Activated CD8-positive, alpha-beta T cell treated with anti-CD3 and anti-CD28 coated beads, Interleukin-2, amount 10 ng/mL, durations not matched to agents 7 days and 5 days (primary cell): ENCODE data around the gene ALX3. TPM values are rescaled to one million over a fixed set of nuclear protein-coding genes. Genes with fewer than 3 reads are reported as not detected.
A peak's percentile ranks its signal among the peaks of the same experiment; 100 is the strongest.

Experiments
- ATAC-seq: fragments of 150-1000 bp; cut with Tn5 transposase; one replicate; pipeline ENCODE4 v1.10.0; 2021; ENCODE audit warnings: moderate library complexity
- CTCF ChIA-PET: fragments of 350-600 bp; sonication (Branson Sonifier 250); formaldehyde crosslinking; loops from one replicate; lab custom pipeline; 2021; ENCODE audit warnings: antibody characterized with exemption; lab: Charles Lee
- POLR2A ChIA-PET: fragments of 350-600 bp; sonication (Branson Sonifier 250); formaldehyde crosslinking; loops from one replicate; lab custom pipeline; 2021; ENCODE audit warnings: antibody characterized with exemption; lab: Charles Lee
- DNase-seq: peaks from one replicate; pipeline ENCODE4 v3.0.0-alpha.2; 2020
- H3K27ac Mint-ChIP-seq: one replicate; pipeline ENCODE4 v1.8.0; 2021; ENCODE audit warnings: mild to moderate bottlenecking, mixed read lengths
- H3K27me3 Mint-ChIP-seq: one replicate; pipeline ENCODE4 v1.8.0; 2021; ENCODE audit warnings: low read depth, mixed read lengths
- H3K36me3 Mint-ChIP-seq: one replicate; pipeline ENCODE4 v1.8.0; 2021; ENCODE audit warnings: low read depth, mixed read lengths
- H3K4me1 Mint-ChIP-seq: one replicate; pipeline ENCODE4 v1.8.0; 2021; ENCODE audit warnings: low read depth, mixed read lengths
- H3K4me3 Mint-ChIP-seq: one replicate; pipeline ENCODE4 v1.8.0; 2021; ENCODE audit warnings: mild to moderate bottlenecking, mixed read lengths
- H3K9me3 Mint-ChIP-seq: one replicate; pipeline ENCODE4 v1.8.0; 2022; ENCODE audit warnings: mixed read lengths; ENCODE audit not compliant: insufficient read depth
- total RNA-seq, 2 experiments: library from RNA; stranded (reverse); gene quantifications; one replicate each; pipeline ENCODE4 v1.2.3, GENCODE V29; 2021

Gene ALX3
- total RNA-seq, 2 experiments from 2014 or later = not detected

- CTCF ChIA-PET = interaction anchor here (2.1 to 2.8 kb wide), 2 partner anchors 20 to 44 kb away, joined by 12 to 14 read pairs; no protein-coding TSS in a partner anchor
- Mint-ChIP-seq H3K36me3 (peaks cover 10% of the 10 kb centered on the region), H3K27ac (no peak overlapping the region), H3K4me1 (peaks cover 7% of the 10 kb centered on the region), H3K27me3 (peaks cover 7% of the 10 kb centered on the region), H3K9me3 (no peaks in the 10 kb centered on the region), H3K4me3 (no peak overlapping the region)
- DNase-seq (no peak), ATAC-seq (no peak)
- POLR2A ChIA-PET = no interaction called here
These were observed 9.1 kb downstream of the ALX3 start for GRCh38 chr1:110061341-110061740.

GRCh38 chr1:110060662-110061060 lies 9.8 kb downstream of the ALX3 start:
- no peak overlapping the region for H3K4me3 Mint-ChIP-seq
- CTCF ChIA-PET = interaction anchor here (0.6 to 3.4 kb wide), 25 partner anchors 8 to 420 kb away, joined by 3 to 41 read pairs (median 4); partner anchors contain the start of genes AHCYL1 and STRIP1

GRCh38 chr1:110060034-110060661 lies 10.3 kb downstream of the ALX3 start:
- Mint-ChIP-seq H3K36me3 (peaks cover 17% of the 10 kb centered on the region), H3K27ac (no peak overlapping the region), H3K27me3 (peaks cover 2% of the 10 kb centered on the region), H3K4me1 (peaks cover 7% of the 10 kb centered on the region), H3K9me3 (no peaks in the 10 kb centered on the region), H3K4me3 (no peak overlapping the region)
- CTCF ChIA-PET = interaction anchor here (0.6 to 3.4 kb wide), 29 partner anchors 9 to 420 kb away, joined by 3 to 41 read pairs (median 4); partner anchors contain the start of genes AHCYL1 and STRIP1
- peak; percentile 74 for ATAC-seq
- POLR2A ChIA-PET = interaction anchor here (0.8 kb wide), 1 partner anchor 26 kb away, joined by 3 read pairs; the partner anchor contains the start of gene STRIP1
- peak; percentile 80 for DNase-seq

More at GRCh38 chr1:110060662-110061060, 9.8 kb downstream of the ALX3 start:
- Mint-ChIP-seq H3K9me3 (no peaks in the 10 kb centered on the region), H3K4me1 (peaks cover 7% of the 10 kb centered on the region), H3K27me3 (peaks cover 2% of the 10 kb centered on the region), H3K36me3 (peaks cover 13% of the 10 kb centered on the region), H3K27ac (no peak overlapping the region)
- POLR2A ChIA-PET = no interaction called here
- ATAC-seq = no peak
- no peak for DNase-seq

GRCh38 chr1:110059133-110059863 lies 11.2 kb downstream of the ALX3 start:
- ATAC-seq (no peak), DNase-seq (no peak)
- H3K9me3 Mint-ChIP-seq = no peaks in the 10 kb centered on the region
- H3K4me3 Mint-ChIP-seq = no peak overlapping the region
- ChIA-PET POLR2A (interaction anchor here (0.8 kb wide), 1 partner anchor 25 kb away, joined by 3 read pairs; the partner anchor contains the start of gene STRIP1), CTCF (interaction anchor here (0.7 to 3.4 kb wide), 22 partner anchors 9 to 419 kb away, joined by 3 to 41 read pairs (median 4); partner anchors contain the start of gene STRIP1)
- peaks cover 19% of the 10 kb centered on the region for H3K36me3 Mint-ChIP-seq
- H3K27me3 Mint-ChIP-seq = no peaks in the 10 kb centered on the region
- H3K4me1 Mint-ChIP-seq = peaks cover 7% of the 10 kb centered on the region
- H3K27ac Mint-ChIP-seq = no peak overlapping the region

- ATAC-seq (no peak), DNase-seq (no peak)
- POLR2A ChIA-PET = no interaction called here
- Mint-ChIP-seq H3K9me3 (no peaks in the 10 kb centered on the region), H3K27me3 (no peaks in the 10 kb centered on the region), H3K4me1 (peaks cover 7% of the 10 kb centered on the region), H3K4me3 (no peak overlapping the region), H3K27ac (no peak overlapping the region), H3K36me3 (peaks cover 26% of the 10 kb centered on the region)
- CTCF ChIA-PET = interaction anchor here (1.3 to 3.4 kb wide), 3 partner anchors 13 to 46 kb away, joined by 5 to 41 read pairs (median 6); partner anchors contain the start of gene STRIP1
These were observed 11.9 kb downstream of the ALX3 start for GRCh38 chr1:110058591-110058990.

GRCh38 chr1:110057963-110058518 lies 12.4 kb downstream of the ALX3 start:
- ATAC-seq = no peak
- H3K36me3 Mint-ChIP-seq = peaks cover 30% of the 10 kb centered on the region
- ChIA-PET CTCF (interaction anchor here (1.4 to 3.4 kb wide), 3 partner anchors 21 to 47 kb away, joined by 3 to 41 read pairs (median 6); partner anchors contain the start of gene STRIP1), POLR2A (no interaction called here)
- no peak overlapping the region for H3K27ac Mint-ChIP-seq
- peaks cover 7% of the 10 kb centered on the region for H3K4me1 Mint-ChIP-seq
- H3K9me3 Mint-ChIP-seq = no peaks in the 10 kb centered on the region
- no peaks in the 10 kb centered on the region for H3K27me3 Mint-ChIP-seq
- DNase-seq = no peak
- no peak overlapping the region for H3K4me3 Mint-ChIP-seq

GRCh38 chr1:110056776-110057175 lies 13.7 kb downstream of the ALX3 start:
- Mint-ChIP-seq H3K27ac (no peak overlapping the region), H3K27me3 (no peaks in the 10 kb centered on the region), H3K4me1 (peaks cover 7% of the 10 kb centered on the region), H3K36me3 (peaks cover 36% of the 10 kb centered on the region), H3K9me3 (no peaks in the 10 kb centered on the region), H3K4me3 (no peak overlapping the region)
- CTCF ChIA-PET = interaction anchor here (0.9 to 5.6 kb wide), 5 partner anchors 21 to 404 kb away, joined by 3 to 40 read pairs (median 5); partner anchors contain the start of genes AHCYL1 and STRIP1
- POLR2A ChIA-PET = no interaction called here
- ATAC-seq = no peak
- DNase-seq = no peak

GRCh38 chr1:110056285-110056683 lies 14.2 kb downstream of the ALX3 start:
- peaks cover 7% of the 10 kb centered on the region for H3K4me1 Mint-ChIP-seq
- no peak for ATAC-seq
- H3K9me3 Mint-ChIP-seq = no peaks in the 10 kb centered on the region
- no peak for DNase-seq
- peaks cover 40% of the 10 kb centered on the region for H3K36me3 Mint-ChIP-seq
- H3K27ac Mint-ChIP-seq = no peak overlapping the region
- no peak overlapping the region for H3K4me3 Mint-ChIP-seq
- POLR2A ChIA-PET = no interaction called here
- CTCF ChIA-PET = interaction anchor here (0.9 to 5.6 kb wide), 2 partner anchors 20 to 71 kb away, joined by 4 to 40 read pairs; partner anchors contain the start of genes AHCYL1 and STRIP1
- no peaks in the 10 kb centered on the region for H3K27me3 Mint-ChIP-seq

GRCh38 chr1:110055493-110056284 lies 14.8 kb downstream of the ALX3 start:
- ATAC-seq (no peak), DNase-seq (no peak)
- POLR2A ChIA-PET = no interaction called here
- Mint-ChIP-seq H3K9me3 (no peaks in the 10 kb centered on the region), H3K4me3 (no peak overlapping the region), H3K27me3 (no peaks in the 10 kb centered on the region), H3K27ac (peak overlapping the region; percentile 50), H3K4me1 (peaks cover 7% of the 10 kb centered on the region), H3K36me3 (peaks cover 42% of the 10 kb centered on the region)
- CTCF ChIA-PET = interaction anchor here (1.3 to 5.6 kb wide), 3 partner anchors 20 to 405 kb away, joined by 4 to 40 read pairs (median 6); partner anchors contain the start of gene STRIP1

GRCh38 chr1:110053552-110054428 lies 16.7 kb downstream of the ALX3 start:
- ATAC-seq (peak; percentile 74), DNase-seq (peak; percentile 74)
- H3K9me3 Mint-ChIP-seq = no peaks in the 10 kb centered on the region
- H3K4me3 Mint-ChIP-seq = no peak overlapping the region
- POLR2A ChIA-PET = no interaction called here
- CTCF ChIA-PET = interaction anchor here (0.6 to 5.6 kb wide), 23 partner anchors 9 to 505 kb away, joined by 3 to 47 read pairs (median 5); partner anchors contain the start of gene STRIP1
- H3K36me3 Mint-ChIP-seq = peaks cover 39% of the 10 kb centered on the region
- H3K27me3 Mint-ChIP-seq = no peaks in the 10 kb centered on the region
- H3K27ac Mint-ChIP-seq = no peak overlapping the region
- no peaks in the 10 kb centered on the region for H3K4me1 Mint-ChIP-seq
